Measurements from ENCODE around the gene ZNF618. TPM values are rescaled to one million over a fixed set of nuclear protein-coding genes. Genes with fewer than 3 reads are reported as not detected.

Gene ZNF618
- total RNA-seq, result 10 to 100 TPM; 16.6 to 24.9 TPM

GRCh38 chr9:113876151-113876992 is at the start of gene ZNF618:
TSS of gene ZNF618 (plus strand) at chr9:113876309. CDS start at chr9:113876381, 72 bp downstream.
- H3K9me3 ChIP-seq, result no peaks in the 10 kb centered on the region
- H3K4me3 ChIP-seq, result peak within 1 kb of the TSS; percentile 98
- TF ChIP-seq, protein P1, sequence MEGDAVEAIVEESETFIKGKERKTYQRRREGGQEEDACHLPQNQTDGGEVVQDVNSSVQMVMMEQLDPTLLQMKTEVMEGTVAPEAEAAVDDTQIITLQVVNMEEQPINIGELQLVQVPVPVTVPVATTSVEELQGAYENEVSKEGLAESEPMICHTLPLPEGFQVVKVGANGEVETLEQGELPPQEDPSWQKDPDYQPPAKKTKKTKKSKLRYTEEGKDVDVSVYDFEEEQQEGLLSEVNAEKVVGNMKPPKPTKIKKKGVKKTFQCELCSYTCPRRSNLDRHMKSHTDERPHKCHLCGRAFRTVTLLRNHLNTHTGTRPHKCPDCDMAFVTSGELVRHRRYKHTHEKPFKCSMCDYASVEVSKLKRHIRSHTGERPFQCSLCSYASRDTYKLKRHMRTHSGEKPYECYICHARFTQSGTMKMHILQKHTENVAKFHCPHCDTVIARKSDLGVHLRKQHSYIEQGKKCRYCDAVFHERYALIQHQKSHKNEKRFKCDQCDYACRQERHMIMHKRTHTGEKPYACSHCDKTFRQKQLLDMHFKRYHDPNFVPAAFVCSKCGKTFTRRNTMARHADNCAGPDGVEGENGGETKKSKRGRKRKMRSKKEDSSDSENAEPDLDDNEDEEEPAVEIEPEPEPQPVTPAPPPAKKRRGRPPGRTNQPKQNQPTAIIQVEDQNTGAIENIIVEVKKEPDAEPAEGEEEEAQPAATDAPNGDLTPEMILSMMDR (IDR thresholded peaks at IDR 0.05), result peak; percentile 71
- peak within 1 kb of the TSS; percentile 66 to 71 for H3K27ac ChIP-seq
- H3K36me3 ChIP-seq, result no peaks in the 10 kb centered on the region
- peaks cover 9 to 41% of the 10 kb centered on the region in 2 donors for H3K4me1 ChIP-seq (ENCODE audit: control insufficient read depth in 1 of 2, low read depth in 2 of 2)
- no peaks in the 10 kb centered on the region for H3K27me3 ChIP-seq (replicated peaks; ENCODE audit: insufficient read depth)
- ATAC-seq (ENCODE audit: insufficient number of reproducible peaks, low FRiP score, low read depth) (no peak), DNase-seq (ENCODE audit: low spot score) (no peak)

GRCh38 chr9:113828221-113828620 is 47.9 kb upstream of the ZNF618 start:
- DNase-seq (ENCODE audit: low spot score) (no peak), ATAC-seq (ENCODE audit: insufficient number of reproducible peaks, low FRiP score, low read depth) (no peak)
- H3K36me3 ChIP-seq, result no peaks in the 10 kb centered on the region
- no peaks in the 10 kb centered on the region for H3K27me3 ChIP-seq (replicated peaks; ENCODE audit: insufficient read depth)
- H3K27ac ChIP-seq, result peak overlapping the region; percentile 2 to 75
- peak overlapping the region; percentile 48 for H3K4me3 ChIP-seq
- TF ChIP-seq, protein P1 (IDR thresholded peaks at IDR 0.05), result no peak
- H3K9me3 ChIP-seq, result peaks cover 15% of the 10 kb centered on the region
- H3K4me1 ChIP-seq (ENCODE audit: control insufficient read depth in 1 of 2, low read depth in 2 of 2), result peaks cover 8 to 18% of the 10 kb centered on the region in 2 donors

DNA sequence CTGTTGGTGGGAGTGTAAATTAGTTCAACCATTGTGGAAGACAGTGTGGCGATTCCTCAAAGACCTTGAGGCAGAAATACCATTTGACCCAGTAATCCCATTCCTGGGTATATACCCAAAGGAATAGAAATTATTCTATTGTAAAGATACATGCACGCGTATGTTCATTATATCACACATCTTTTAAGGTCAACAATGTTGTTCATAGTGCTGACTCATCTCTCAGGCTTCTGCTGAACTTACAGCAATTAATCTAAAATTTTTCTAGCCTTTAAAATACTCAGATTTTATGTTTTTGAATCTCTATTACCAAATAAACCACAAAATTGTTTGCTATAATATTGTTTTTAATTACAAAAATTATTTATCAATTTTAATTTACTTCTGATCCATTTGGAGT is 38.8 kb upstream of the ZNF618 start:
- peaks cover 5% of the 10 kb centered on the region for H3K9me3 ChIP-seq
- H3K4me3 ChIP-seq, result no peak overlapping the region
- H3K27ac ChIP-seq, result no peak overlapping the region
- DNase-seq (ENCODE audit: low spot score) (no peak), ATAC-seq (ENCODE audit: insufficient number of reproducible peaks, low FRiP score, low read depth) (no peak)
- no peaks in the 10 kb centered on the region for H3K27me3 ChIP-seq (replicated peaks; ENCODE audit: insufficient read depth)
- H3K4me1 ChIP-seq (ENCODE audit: control insufficient read depth in 1 of 2, low read depth in 2 of 2), result no peaks in the 10 kb centered on the region
- TF ChIP-seq, protein P1 (IDR thresholded peaks at IDR 0.05), result no peak
- no peaks in the 10 kb centered on the region for H3K36me3 ChIP-seq

DNA sequence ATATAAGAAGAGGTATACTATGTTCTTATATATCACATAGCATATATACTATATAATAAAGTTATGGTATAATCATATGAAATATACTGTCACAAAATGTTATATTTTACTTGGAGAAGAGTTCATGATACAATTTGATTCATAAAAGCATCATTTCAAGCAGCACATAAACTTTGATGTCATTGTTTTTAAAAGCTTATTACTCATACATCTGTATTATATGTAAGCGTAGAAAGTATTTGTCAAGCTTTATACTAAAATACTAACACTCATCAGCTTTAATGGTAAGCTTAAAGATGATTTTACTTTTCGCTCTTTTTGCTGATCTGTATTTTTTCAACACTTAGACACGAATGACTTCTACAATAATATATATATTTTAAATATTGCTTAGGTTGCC is 34.0 kb upstream of the ZNF618 start:
- ATAC-seq (ENCODE audit: insufficient number of reproducible peaks, low FRiP score, low read depth), result no peak
- H3K36me3 ChIP-seq, result no peaks in the 10 kb centered on the region
- no peaks in the 10 kb centered on the region for H3K9me3 ChIP-seq
- TF ChIP-seq, protein P1 (IDR thresholded peaks at IDR 0.05), result no peak
- no peaks in the 10 kb centered on the region for H3K27me3 ChIP-seq (replicated peaks; ENCODE audit: insufficient read depth)
- no peaks in the 10 kb centered on the region for H3K4me1 ChIP-seq (ENCODE audit: control insufficient read depth in 1 of 2, low read depth in 2 of 2)
- no peak overlapping the region for H3K27ac ChIP-seq
- DNase-seq (ENCODE audit: low spot score), result no peak
- no peak overlapping the region for H3K4me3 ChIP-seq

DNA sequence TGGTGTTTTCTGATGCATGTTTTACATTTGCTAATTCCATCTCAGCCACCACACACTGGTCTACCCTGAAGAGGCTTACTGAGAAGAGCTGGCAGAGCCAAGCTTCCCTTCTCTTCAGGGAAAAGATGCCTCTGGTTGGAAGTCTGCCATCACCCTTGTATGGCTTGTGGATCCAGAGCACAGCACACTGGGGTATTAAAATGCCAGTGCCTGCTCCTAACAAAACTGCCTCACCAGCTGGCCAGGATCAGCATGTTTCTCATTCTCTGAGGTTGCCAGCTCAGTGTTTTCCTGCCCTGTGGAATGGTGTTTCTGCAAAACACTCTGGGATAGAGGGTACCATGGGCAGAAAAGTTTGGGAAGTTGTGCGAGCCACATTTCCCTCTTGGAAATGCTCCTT is 31.6 kb upstream of the ZNF618 start:
- no peak for ATAC-seq (ENCODE audit: insufficient number of reproducible peaks, low FRiP score, low read depth)
- TF ChIP-seq, protein P1 (IDR thresholded peaks at IDR 0.05), result no peak
- no peaks in the 10 kb centered on the region for H3K9me3 ChIP-seq
- H3K27me3 ChIP-seq (replicated peaks; ENCODE audit: insufficient read depth), result no peaks in the 10 kb centered on the region
- no peaks in the 10 kb centered on the region for H3K4me1 ChIP-seq (ENCODE audit: control insufficient read depth in 1 of 2, low read depth in 2 of 2)
- DNase-seq (ENCODE audit: low spot score), result no peak
- H3K4me3 ChIP-seq, result no peak overlapping the region
- H3K36me3 ChIP-seq, result no peaks in the 10 kb centered on the region
- H3K27ac ChIP-seq, result no peak overlapping the region

Data from thoracic aorta (tissue), 2 donors.